ENCODE data around the gene SCAMP1.

DNA sequence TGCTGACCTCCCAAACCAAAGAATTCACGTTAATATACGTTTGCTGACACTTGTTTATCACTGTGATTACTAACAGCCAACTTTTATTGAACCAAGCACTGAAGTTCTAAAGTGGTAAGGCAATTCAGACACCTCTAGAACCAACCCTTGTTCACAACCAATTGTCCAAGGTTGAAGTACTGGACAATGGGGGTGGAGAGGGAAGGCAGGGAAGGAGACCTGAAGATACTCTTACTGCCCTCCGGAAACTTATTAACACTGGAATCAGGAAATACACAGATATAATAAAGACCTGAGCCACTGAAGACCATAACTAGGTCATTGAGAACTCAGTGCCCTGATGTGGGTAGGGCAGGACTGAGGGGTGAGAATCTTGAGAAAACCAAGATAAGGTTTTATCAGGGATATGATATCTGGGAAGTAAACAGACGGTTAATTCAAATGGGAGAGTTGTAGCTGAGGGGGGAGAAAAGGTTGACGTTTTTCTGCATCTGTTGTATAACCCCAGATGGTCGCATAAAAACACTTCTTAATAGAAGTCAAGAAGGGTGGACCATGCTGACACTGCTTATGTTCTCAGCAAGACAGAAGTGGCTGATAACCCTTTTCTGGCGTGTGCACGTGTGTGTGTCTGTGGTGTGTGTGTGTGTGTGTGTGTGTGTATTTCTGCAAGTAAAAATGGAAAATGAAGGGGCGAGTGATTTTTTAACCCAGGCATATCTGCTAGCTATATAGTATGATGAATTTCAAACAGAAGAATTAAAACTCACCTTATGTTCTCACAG is 162.3 kb downstream of the SCAMP1 start:
- no peak for TF ChIP-seq EP300 (IDR thresholded peaks at IDR 0.05)
- TF ChIP-seq, protein P1, sequence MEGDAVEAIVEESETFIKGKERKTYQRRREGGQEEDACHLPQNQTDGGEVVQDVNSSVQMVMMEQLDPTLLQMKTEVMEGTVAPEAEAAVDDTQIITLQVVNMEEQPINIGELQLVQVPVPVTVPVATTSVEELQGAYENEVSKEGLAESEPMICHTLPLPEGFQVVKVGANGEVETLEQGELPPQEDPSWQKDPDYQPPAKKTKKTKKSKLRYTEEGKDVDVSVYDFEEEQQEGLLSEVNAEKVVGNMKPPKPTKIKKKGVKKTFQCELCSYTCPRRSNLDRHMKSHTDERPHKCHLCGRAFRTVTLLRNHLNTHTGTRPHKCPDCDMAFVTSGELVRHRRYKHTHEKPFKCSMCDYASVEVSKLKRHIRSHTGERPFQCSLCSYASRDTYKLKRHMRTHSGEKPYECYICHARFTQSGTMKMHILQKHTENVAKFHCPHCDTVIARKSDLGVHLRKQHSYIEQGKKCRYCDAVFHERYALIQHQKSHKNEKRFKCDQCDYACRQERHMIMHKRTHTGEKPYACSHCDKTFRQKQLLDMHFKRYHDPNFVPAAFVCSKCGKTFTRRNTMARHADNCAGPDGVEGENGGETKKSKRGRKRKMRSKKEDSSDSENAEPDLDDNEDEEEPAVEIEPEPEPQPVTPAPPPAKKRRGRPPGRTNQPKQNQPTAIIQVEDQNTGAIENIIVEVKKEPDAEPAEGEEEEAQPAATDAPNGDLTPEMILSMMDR (IDR thresholded peaks at IDR 0.05), result no peak
